Stimulated activated CD8-positive, alpha-beta memory T cell treated with anti-CD3 and anti-CD28 coated beads, Interleukin-2, amount 100 ng/mL, for 1 hour (primary cell): ENCODE data around the gene PLXNB3.

Source experiments
- DNase-seq, 2 donors: peaks; one replicate each; pipeline ENCODE4 v3.0.0-alpha.2; 2020; ENCODE audit warnings: low read depth in 2 of 2

The PLXNB3 gene

GRCh38 chrX:153791104-153791852 lies 27.2 kb downstream of the PLXNB3 start:
- DNase-seq, result no peak

GRCh38 chrX:153792368-153792767 lies 28.3 kb downstream of the PLXNB3 start:
- DNase-seq, result no peak

- no peak for DNase-seq
Measured at GRCh38 chrX:153793291-153793690, 29.2 kb downstream of the PLXNB3 start.

GRCh38 chrX:153794018-153794896 lies 30.2 kb downstream of the PLXNB3 start, which contains the start of the genes IDH3G and SSR4:
Gene IDH3G, minus strand, starts transcription at chrX:153794375. Its CDS starts 49 bp downstream, at chrX:153794326.
Gene SSR4, plus strand, starts transcription at chrX:153794668. Its CDS starts 20 bp downstream, at chrX:153794688.
- peak; percentile 76 to 86 for DNase-seq

GRCh38 chrX:153794897-153795816 lies 31.1 kb downstream of the PLXNB3 start:
- no peak for DNase-seq

GRCh38 chrX:153797415-153798015 lies 33.5 kb downstream of the PLXNB3 start:
- DNase-seq, result no peak

GRCh38 chrX:153799326-153799725 lies 35.3 kb downstream of the PLXNB3 start:
- DNase-seq, result no peak

GRCh38 chrX:153800177-153800722 lies 36.2 kb downstream of the PLXNB3 start:
- DNase-seq, result no peak

- DNase-seq, result no peak
Measured at GRCh38 chrX:153800746-153801145, 36.7 kb downstream of the PLXNB3 start.

- DNase-seq, result no peak
Measured at GRCh38 chrX:153801669-153802068, 37.6 kb downstream of the PLXNB3 start.

GRCh38 chrX:153802513-153803045 lies 38.5 kb downstream of the PLXNB3 start:
- DNase-seq, result no peak

- DNase-seq, result no peak
Measured at GRCh38 chrX:153803211-153804099, 39.4 kb downstream of the PLXNB3 start.

- no peak for DNase-seq
Measured at GRCh38 chrX:153804100-153804595, 40.1 kb downstream of the PLXNB3 start.

GRCh38 chrX:153804621-153805020 lies 40.6 kb downstream of the PLXNB3 start:
- DNase-seq, result no peak

GRCh38 chrX:153805436-153805835 lies 41.4 kb downstream of the PLXNB3 start:
- DNase-seq, result no peak

- no peak for DNase-seq
Measured at GRCh38 chrX:153806999-153807575, 43.0 kb downstream of the PLXNB3 start.

- no peak for DNase-seq
Measured at GRCh38 chrX:153807976-153808375, 43.9 kb downstream of the PLXNB3 start.

GRCh38 chrX:153812220-153812619 lies 48.2 kb downstream of the PLXNB3 start:
- no peak for DNase-seq

GRCh38 chrX:153813161-153813560 lies 49.1 kb downstream of the PLXNB3 start:
- DNase-seq, result no peak
